A549 (cell line): ENCODE results near the gene ALDH2. TPM values are rescaled to one million over a fixed set of nuclear protein-coding genes. Genes with fewer than 3 reads are reported as not detected.

ENCODE experiments used
- ATAC-seq, 2 experiments: fragments of 200-7000 bp in 1 of 2; fragments of >200 bp in 1 of 2; cut with Nextera tagmentation in 1 of 2; cut with Tn5 transposase in 1 of 2; 3 replicates each; pipeline versions ENCODE4 v1.8.0 to v1.9.1; 2018 to 2020; ENCODE audit warnings: mild to moderate bottlenecking in 1 of 2, moderate library complexity in 1 of 2
- CTCF ChIA-PET: fragments of 300-600 bp; sonication (Branson Sonifier 250); formaldehyde crosslinking; extraction: SDS; loops from one replicate; lab custom pipeline; 2021; ENCODE audit warnings: antibody characterized with exemption, inconsistent platforms; lab: Yijun Ruan, JAX
- POLR2A ChIA-PET: fragments of 350-600 bp; formaldehyde crosslinking; extraction: SDS; loops from one replicate; lab custom pipeline; 2021; ENCODE audit warnings: antibody characterized with exemption, inconsistent platforms; lab: Yijun Ruan, JAX
- DNase-seq, 2 experiments: peaks; one replicate each; pipeline versions ENCODE4 v3.0.0 to v3.0.0-alpha.2; 2011 to 2016; ENCODE audit warnings: low read depth in 1 of 2, low spot score in 1 of 2
- FAIRE-seq: peaks from 2 replicates; lab custom pipeline; 2011; peaks lifted over from hg19 to GRCh38; lab: Jason Lieb, UNC
- H3K27ac ChIP-seq, 2 experiments: fragments of >200 bp; sonication (Bioruptor Twin); formaldehyde crosslinking; 3 replicates each; pipeline ENCODE4 v1.5.1; 2016 to 2017
- H3K4me1 ChIP-seq: fragments of >200 bp; sonication (Bioruptor Twin); formaldehyde crosslinking; 3 replicates; pipeline ENCODE4 v1.6.1; 2016
- H3K4me2 ChIP-seq: fragments of >200 bp; sonication (Bioruptor Twin); formaldehyde crosslinking; 3 replicates; pipeline ENCODE4 v1.6.1; 2016
- H3K4me3 ChIP-seq: fragments of >200 bp; sonication (Bioruptor Twin); formaldehyde crosslinking; 3 replicates; pipeline ENCODE4 v1.5.1; 2016
- H3K9me3 ChIP-seq: fragments of >200 bp; sonication (Bioruptor Twin); formaldehyde crosslinking; 3 replicates; pipeline ENCODE4 v1.6.1; 2016
- CBX2 ChIP-seq: fragments of 200-600 bp; sonication (generic); IDR thresholded peaks from 2 replicates; pipeline ENCODE4 v1.6.1; 2016; ENCODE audit warnings: low read depth, mild to moderate bottlenecking, borderline replicate concordance
- CEBPB ChIP-seq, 2 experiments: fragments of >200 bp in 1 of 2; sonication (Bioruptor Twin) in 1 of 2; formaldehyde crosslinking in 1 of 2; IDR thresholded peaks; 2 replicates each; pipeline ENCODE4 v1.6.1; 2012 to 2016
- EP300 ChIP-seq, 2 experiments: fragments of >200 bp; sonication (Bioruptor Twin); formaldehyde crosslinking; IDR thresholded peaks; 2 replicates in 1 of 2; 3 replicates in 1 of 2; pipeline ENCODE4 v1.6.1; 2016 to 2017
- ESRRA ChIP-seq: fragments of 150-350 bp; IDR thresholded peaks from 2 replicates; pipeline ENCODE4 v1.6.1; 2014; ENCODE audit warnings: mild to moderate bottlenecking, low read length, borderline replicate concordance
- FOSL2 ChIP-seq, 2 experiments: fragments of 450-650 bp in 1 of 2; fragments of >200 bp in 1 of 2; sonication (Bioruptor Twin) in 1 of 2; formaldehyde crosslinking; IDR thresholded peaks; 2 replicates each; pipeline versions ENCODE4 v1.5.0 to v1.6.1; 2016 to 2020; ENCODE audit warnings: mild to moderate bottlenecking in 1 of 2, moderate library complexity in 1 of 2
- HOXB5 ChIP-seq: fragments of 250-450 bp; sonication (Bioruptor Pico); IDR thresholded peaks from 2 replicates; pipeline ENCODE4 v1.5.0; 2020; ENCODE audit warnings: mild to moderate bottlenecking, moderate library complexity
- KDM5A ChIP-seq: fragments of 200-600 bp; sonication (generic); IDR thresholded peaks from 2 replicates; pipeline ENCODE4 v1.6.1; 2016; ENCODE audit warnings: antibody characterized with exemption, mild to moderate bottlenecking
- MAFK ChIP-seq: fragments of 450-650 bp; IDR thresholded peaks from 2 replicates; pipeline ENCODE4 v1.6.1; 2014; ENCODE audit not compliant: partially characterized antibody
- MAX ChIP-seq: IDR thresholded peaks from 2 replicates; pipeline ENCODE4 v1.6.1; 2012
- MYC ChIP-seq: IDR thresholded peaks from 2 replicates; pipeline ENCODE4 v1.6.1; 2012; ENCODE audit warnings: mild to moderate bottlenecking, inconsistent platforms, low read length, improper control_type of control experiment, borderline replicate concordance
- NFE2L2 ChIP-seq: fragments of 150-350 bp; conservative IDR thresholded peaks from 2 replicates; pipeline ENCODE4 v1.6.1; 2014; ENCODE audit warnings: low read length
- PHF8 ChIP-seq: fragments of 200-600 bp; sonication (generic); IDR thresholded peaks from 2 replicates; pipeline ENCODE4 v1.6.1; 2016; ENCODE audit warnings: low read depth, mild to moderate bottlenecking, antibody characterized with exemption, moderate library complexity, borderline replicate concordance
- RAD21 ChIP-seq, 2 experiments: fragments of >200 bp in 1 of 2; sonication (Bioruptor Twin) in 1 of 2; formaldehyde crosslinking in 1 of 2; IDR thresholded peaks in 1 of 2; conservative IDR thresholded peaks in 1 of 2; 2 replicates in 1 of 2; 3 replicates in 1 of 2; pipeline ENCODE4 v1.6.1; 2012 to 2018; ENCODE audit warnings: inconsistent platforms in 1 of 2
- RNF2 ChIP-seq: fragments of 200-600 bp; sonication (generic); IDR thresholded peaks from 2 replicates; pipeline ENCODE4 v1.6.1; 2016; ENCODE audit warnings: low read depth, mild to moderate bottlenecking, antibody characterized with exemption, moderate library complexity, borderline replicate concordance
- SREBF2 ChIP-seq: fragments of 450-650 bp; IDR thresholded peaks from 2 replicates; pipeline ENCODE4 v1.6.1; 2014; ENCODE audit warnings: mild to moderate bottlenecking, moderate library complexity
- WGBS: methylation state at CpG from one replicate; pipeline ENCODE4 v1.1.6; 2017; ENCODE audit errors: missing lambda C conversion rate; 5-methylcytosine and 5-hydroxymethylcytosine counted together
- polyA plus RNA-seq, 4 experiments: library from polyadenylated mRNA; depleted of rRNA in 3 of 4; stranded (reverse); fragments of >200 nt; fragmentation: RNase III in 1 of 4; extraction: RNeasy Plus Mini Kit Qiagen cat#74134 plus additional on column Dnase treatment in 1 of 4; gene quantifications; 2 replicates in 3 of 4; 3 replicates in 1 of 4; pipeline ENCODE4 v1.2.3, GENCODE V29; 2011 to 2017
- TF ChIP-seq, protein P1 (sequence below): IDR thresholded peaks from 2 replicates; pipeline ENCODE4 v1.6.1; 2012; ENCODE audit warnings: low read depth, borderline replicate concordance

The ALDH2 gene
- polyA plus RNA-seq, 2 of the 4 experiments (the other 2 are of a cell fraction) = 97.5 to 123 TPM

- peak overlapping the region; percentile 86 for H3K4me2 ChIP-seq
- 7% methylated on average over 18 of the region's 18 CpGs for WGBS
- H3K27ac ChIP-seq = peak overlapping the region; percentile 81 to 95
- CTCF ChIA-PET = interaction anchor here (0.6 to 4.1 kb wide), 7 partner anchors 15 to 194 kb away, joined by 3 to 21 read pairs (median 3); partner anchors contain the start of genes ACAD10 and BRAP
- H3K4me1 ChIP-seq = peaks cover 26% of the 10 kb centered on the region
- peak overlapping the region; percentile 71 for H3K4me3 ChIP-seq
- TF ChIP-seq SREBF2 (no peak), RAD21 (conservative IDR thresholded peaks at IDR 0.05 in 1 of 2, IDR thresholded peaks at IDR 0.05 in 1 of 2) (no peak), MAFK (peak; percentile 50), EP300 (IDR thresholded peaks at IDR 0.05) (no peak), MYC (no peak), MAX (peak; percentile 83), CBX2 (no peak), CEBPB (IDR thresholded peaks at IDR 0.05) (peak; percentile 53 to 57; a peak in 2 of 4 replicates), PHF8 (no peak), FOSL2 (IDR thresholded peaks at IDR 0.05) (no peak), FOSL2 (CRISPR knock-in tag; IDR thresholded peaks at IDR 0.05) (peak; percentile 75), NFE2L2 (0 out of 2 replicates have a peak, but pooled peaks have one; percentile 14), HOXB5 (no peak), RNF2 (no peak)
- TF ChIP-seq, protein P1, sequence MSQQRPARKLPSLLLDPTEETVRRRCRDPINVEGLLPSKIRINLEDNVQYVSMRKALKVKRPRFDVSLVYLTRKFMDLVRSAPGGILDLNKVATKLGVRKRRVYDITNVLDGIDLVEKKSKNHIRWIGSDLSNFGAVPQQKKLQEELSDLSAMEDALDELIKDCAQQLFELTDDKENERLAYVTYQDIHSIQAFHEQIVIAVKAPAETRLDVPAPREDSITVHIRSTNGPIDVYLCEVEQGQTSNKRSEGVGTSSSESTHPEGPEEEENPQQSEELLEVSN = peak; percentile 70; the same call in 1 of the 2 replicates
- DNase-seq (peak; percentile 53 to 67), ATAC-seq (peak; percentile 74 to 75), FAIRE-seq (no peak)
- no peaks in the 10 kb centered on the region for H3K9me3 ChIP-seq
- POLR2A ChIA-PET = no interaction called here
Measured at GRCh38 chr12:111767362-111768158, 827 bp downstream of the ALDH2 start.

DNA sequence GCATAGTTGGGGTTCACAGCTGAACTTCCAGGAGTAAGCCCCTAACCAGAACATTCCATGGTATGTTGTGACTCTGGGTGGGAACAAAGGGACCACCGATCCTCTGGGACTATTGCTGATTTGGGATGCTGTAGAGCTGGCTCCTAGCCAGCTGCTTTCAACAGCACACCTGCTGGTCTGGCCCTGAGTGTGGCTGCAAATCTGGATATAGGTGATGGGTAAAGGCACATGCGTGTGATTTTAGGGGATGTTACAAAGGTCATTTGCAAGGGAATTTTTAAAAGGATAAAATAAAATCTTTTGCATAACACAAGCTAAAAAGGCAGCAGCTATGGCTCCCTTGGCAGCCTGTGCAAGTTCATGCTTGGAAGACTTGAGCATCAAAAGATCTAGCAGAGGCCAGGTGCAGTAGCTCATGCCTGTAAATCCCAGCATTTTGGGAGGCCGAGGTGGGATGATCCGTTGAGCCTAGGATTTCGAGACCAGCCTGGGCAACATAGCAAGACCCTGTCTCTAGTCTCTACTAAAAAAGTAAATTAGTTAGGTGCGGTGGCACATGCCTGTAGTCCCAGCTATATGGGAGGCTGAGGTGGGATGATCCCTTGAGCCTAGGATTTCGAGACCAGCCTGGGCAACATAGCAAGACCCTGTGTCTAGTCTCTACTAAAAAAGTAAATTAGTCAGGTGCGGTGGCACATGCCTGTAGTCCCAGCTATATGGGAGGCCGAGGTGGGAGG lies 1.6 kb downstream of the ALDH2 start:
- WGBS = 89% methylated on average over 9 of the region's 9 CpGs
- ChIA-PET CTCF (interaction anchor here (1.1 to 4.1 kb wide), 6 partner anchors 15 to 195 kb away, joined by 3 to 21 read pairs (median 3); partner anchors contain the start of genes ACAD10 and BRAP), POLR2A (interaction anchor here (0.6 kb wide), 1 partner anchor 116 kb away, joined by 3 read pairs; no protein-coding TSS in a partner anchor)
- DNase-seq (no peak), FAIRE-seq (no peak), ATAC-seq (no peak)
- TF ChIP-seq KDM5A = no peak
- Histone ChIP-seq H3K4me3 (peak overlapping the region; percentile 71), H3K4me1 (peaks cover 34% of the 10 kb centered on the region), H3K9me3 (no peaks in the 10 kb centered on the region), H3K4me2 (peak overlapping the region; percentile 86), H3K27ac (peak overlapping the region; percentile 81 to 95; a peak in 5 of 6 replicates)

DNA sequence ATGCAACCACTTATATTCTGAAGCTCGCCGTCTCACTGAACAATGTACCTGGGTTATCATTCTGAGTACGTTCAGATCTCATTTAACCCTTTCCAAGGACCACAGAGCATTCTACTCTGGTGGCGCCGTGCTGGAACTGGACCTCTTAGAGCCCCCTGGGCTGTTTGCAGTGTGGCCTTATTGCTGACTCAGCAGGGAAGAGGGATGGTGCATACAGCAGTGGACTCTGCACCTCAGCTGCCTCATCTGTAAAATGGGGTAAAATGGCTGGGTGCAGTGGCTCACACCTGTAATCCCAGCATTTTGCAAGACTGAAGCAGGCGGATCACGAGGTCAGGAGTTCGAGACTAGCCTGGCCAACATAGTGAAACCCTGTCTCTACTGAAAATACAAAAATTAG lies 2.9 kb downstream of the ALDH2 start:
- CTCF ChIA-PET = interaction anchor here (1.6 to 4.1 kb wide), 2 partner anchors 16 to 43 kb away, joined by 4 to 21 read pairs; no protein-coding TSS in a partner anchor
- H3K4me2 ChIP-seq = peak overlapping the region; percentile 86
- no peak overlapping the region for H3K27ac ChIP-seq
- no peaks in the 10 kb centered on the region for H3K9me3 ChIP-seq
- H3K4me1 ChIP-seq = peaks cover 47% of the 10 kb centered on the region
- DNase-seq (no peak), FAIRE-seq (no peak)
- 86% methylated on average over 8 of the region's 8 CpGs for WGBS
- H3K4me3 ChIP-seq = no peak overlapping the region
- TF ChIP-seq MAFK = peak; percentile 98
- no peak for TF ChIP-seq ESRRA
- TF ChIP-seq, all 56 proteins: peak for 1
- POLR2A ChIA-PET = interaction anchor here (0.6 kb wide), 1 partner anchor 40 kb away, joined by 3 read pairs; no protein-coding TSS in a partner anchor
- ATAC-seq = no peak
